NCI-H2081 (cell line): Measurements from ENCODE around the gene H6PD.
A peak's percentile ranks its signal among the peaks of the same experiment; 100 is the strongest.

Experiments
- DNase-seq, 2 experiments: peaks; one replicate each; lab custom pipeline; 2025; lab: John Stamatoyannopoulos, UW

Gene H6PD

GRCh38 chr1:9317591-9318417 is 83.2 kb downstream of the H6PD start:
- DNase-seq = peak; percentile 66 to 83

- no peak for DNase-seq
Observed at GRCh38 chr1:9319208-9319788, 84.7 kb downstream of the H6PD start.

GRCh38 chr1:9319789-9320519 is 85.4 kb downstream of the H6PD start:
- peak in 1 of 2 experiments; percentile 23 for DNase-seq
